Measurements from ENCODE around the gene IL4R. TPM values are rescaled to one million over a fixed set of nuclear protein-coding genes. Genes with fewer than 3 reads are reported as not detected.
A peak's percentile ranks its signal among the peaks of the same experiment; 100 is the strongest.

IL4R gene
- total and polyA plus RNA-seq, 10 of the 15 experiments (the other 5 are each of a cell fraction or from before 2014, with no cell fraction given) = 2.6 to 70.4 (median 36.6) TPM

DNA sequence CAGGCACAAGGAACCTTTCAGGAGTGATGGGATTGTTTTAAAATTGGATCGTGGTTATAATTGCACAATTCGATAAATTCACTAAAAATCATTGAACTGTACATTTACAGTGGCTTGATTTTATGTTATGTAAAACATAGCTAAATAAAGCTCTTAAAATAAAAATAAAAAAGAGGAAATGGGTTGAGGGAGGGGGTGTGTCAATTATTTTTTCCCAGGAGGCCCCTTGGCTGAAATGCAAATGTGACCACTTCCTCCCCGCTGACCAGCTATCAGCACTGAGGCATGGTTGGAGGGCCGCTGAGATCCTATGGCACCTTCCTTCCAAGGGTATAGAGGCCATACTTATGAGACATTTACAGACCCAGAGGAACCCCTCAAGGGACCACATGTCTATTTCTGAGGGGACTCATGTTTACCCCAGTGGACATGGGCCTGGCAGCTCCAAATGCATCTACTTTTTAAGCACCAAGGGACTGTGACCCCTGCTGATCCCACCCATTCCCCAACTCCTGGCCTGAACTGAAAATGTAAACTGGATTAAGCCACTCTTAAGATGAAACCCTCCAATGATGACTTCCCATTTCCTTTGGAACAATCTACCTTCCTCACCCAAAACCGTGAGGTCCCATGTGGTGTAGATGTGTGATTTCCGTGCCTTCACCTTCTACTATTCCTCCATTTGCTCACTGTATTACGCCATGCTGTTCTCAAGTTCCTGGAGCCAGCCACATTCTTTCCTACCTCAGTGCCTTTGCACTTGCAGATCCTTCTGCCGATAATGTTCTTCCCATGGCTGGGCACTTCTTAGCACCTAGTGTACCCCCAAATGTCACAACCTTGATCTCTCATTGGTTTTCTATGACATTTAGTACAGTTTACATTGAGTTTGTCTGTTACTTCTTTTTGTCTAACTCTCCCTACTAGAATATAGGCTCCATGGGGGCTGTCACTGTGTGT is 85.4 kb downstream of the IL4R start (continued):
- no peak for TF ChIP-seq FOS (IDR thresholded peaks at IDR 0.05; ENCODE audit: borderline replicate concordance, extremely low read depth, insufficient read length)
- TF ChIP-seq CBX5 (IDR thresholded peaks at IDR 0.05; ENCODE audit: low read depth) = no peak
- TF ChIP-seq NFXL1 (IDR thresholded peaks at IDR 0.05; ENCODE audit: borderline replicate concordance) = no peak
- TF ChIP-seq, protein P1, sequence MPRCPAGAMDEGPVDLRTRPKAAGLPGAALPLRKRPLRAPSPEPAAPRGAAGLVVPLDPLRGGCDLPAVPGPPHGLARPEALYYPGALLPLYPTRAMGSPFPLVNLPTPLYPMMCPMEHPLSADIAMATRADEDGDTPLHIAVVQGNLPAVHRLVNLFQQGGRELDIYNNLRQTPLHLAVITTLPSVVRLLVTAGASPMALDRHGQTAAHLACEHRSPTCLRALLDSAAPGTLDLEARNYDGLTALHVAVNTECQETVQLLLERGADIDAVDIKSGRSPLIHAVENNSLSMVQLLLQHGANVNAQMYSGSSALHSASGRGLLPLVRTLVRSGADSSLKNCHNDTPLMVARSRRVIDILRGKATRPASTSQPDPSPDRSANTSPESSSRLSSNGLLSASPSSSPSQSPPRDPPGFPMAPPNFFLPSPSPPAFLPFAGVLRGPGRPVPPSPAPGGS (IDR thresholded peaks at IDR 0.05; ENCODE audit: borderline replicate concordance, insufficient read depth, low read depth, low read length, poor library complexity, severe bottlenecking) = no peak
- peak; percentile 56; the same call in 1 of the 2 replicates for TF ChIP-seq IRF4 (IDR thresholded peaks at IDR 0.05; ENCODE audit: low read depth, low read length)
- TF ChIP-seq BCL11A (IDR thresholded peaks at IDR 0.05; ENCODE audit: low read depth, low read length) = peak; percentile 85
- TF ChIP-seq IKZF1 (conservative IDR thresholded peaks at IDR 0.05) = peak; percentile 90
- TF ChIP-seq, protein P2, sequence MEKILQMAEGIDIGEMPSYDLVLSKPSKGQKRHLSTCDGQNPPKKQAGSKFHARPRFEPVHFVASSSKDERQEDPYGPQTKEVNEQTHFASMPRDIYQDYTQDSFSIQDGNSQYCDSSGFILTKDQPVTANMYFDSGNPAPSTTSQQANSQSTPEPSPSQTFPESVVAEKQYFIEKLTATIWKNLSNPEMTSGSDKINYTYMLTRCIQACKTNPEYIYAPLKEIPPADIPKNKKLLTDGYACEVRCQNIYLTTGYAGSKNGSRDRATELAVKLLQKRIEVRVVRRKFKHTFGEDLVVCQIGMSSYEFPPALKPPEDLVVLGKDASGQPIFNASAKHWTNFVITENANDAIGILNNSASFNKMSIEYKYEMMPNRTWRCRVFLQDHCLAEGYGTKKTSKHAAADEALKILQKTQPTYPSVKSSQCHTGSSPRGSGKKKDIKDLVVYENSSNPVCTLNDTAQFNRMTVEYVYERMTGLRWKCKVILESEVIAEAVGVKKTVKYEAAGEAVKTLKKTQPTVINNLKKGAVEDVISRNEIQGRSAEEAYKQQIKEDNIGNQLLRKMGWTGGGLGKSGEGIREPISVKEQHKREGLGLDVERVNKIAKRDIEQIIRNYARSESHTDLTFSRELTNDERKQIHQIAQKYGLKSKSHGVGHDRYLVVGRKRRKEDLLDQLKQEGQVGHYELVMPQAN (conservative IDR thresholded peaks at IDR 0.05) = no peak
- TF ChIP-seq RB1 (IDR thresholded peaks at IDR 0.05; ENCODE audit: borderline replicate concordance) = no peak
- TF ChIP-seq, protein P3, sequence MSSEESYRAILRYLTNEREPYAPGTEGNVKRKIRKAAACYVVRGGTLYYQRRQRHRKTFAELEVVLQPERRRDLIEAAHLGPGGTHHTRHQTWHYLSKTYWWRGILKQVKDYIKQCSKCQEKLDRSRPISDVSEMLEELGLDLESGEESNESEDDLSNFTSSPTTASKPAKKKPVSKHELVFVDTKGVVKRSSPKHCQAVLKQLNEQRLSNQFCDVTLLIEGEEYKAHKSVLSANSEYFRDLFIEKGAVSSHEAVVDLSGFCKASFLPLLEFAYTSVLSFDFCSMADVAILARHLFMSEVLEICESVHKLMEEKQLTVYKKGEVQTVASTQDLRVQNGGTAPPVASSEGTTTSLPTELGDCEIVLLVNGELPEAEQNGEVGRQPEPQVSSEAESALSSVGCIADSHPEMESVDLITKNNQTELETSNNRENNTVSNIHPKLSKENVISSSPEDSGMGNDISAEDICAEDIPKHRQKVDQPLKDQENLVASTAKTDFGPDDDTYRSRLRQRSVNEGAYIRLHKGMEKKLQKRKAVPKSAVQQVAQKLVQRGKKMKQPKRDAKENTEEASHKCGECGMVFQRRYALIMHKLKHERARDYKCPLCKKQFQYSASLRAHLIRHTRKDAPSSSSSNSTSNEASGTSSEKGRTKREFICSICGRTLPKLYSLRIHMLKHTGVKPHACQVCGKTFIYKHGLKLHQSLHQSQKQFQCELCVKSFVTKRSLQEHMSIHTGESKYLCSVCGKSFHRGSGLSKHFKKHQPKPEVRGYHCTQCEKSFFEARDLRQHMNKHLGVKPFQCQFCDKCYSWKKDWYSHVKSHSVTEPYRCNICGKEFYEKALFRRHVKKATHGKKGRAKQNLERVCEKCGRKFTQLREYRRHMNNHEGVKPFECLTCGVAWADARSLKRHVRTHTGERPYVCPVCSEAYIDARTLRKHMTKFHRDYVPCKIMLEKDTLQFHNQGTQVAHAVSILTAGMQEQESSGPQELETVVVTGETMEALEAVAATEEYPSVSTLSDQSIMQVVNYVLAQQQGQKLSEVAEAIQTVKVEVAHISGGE (CRISPR knock-in tag; IDR thresholded peaks at IDR 0.05) = no peak
- TF ChIP-seq, protein P4, sequence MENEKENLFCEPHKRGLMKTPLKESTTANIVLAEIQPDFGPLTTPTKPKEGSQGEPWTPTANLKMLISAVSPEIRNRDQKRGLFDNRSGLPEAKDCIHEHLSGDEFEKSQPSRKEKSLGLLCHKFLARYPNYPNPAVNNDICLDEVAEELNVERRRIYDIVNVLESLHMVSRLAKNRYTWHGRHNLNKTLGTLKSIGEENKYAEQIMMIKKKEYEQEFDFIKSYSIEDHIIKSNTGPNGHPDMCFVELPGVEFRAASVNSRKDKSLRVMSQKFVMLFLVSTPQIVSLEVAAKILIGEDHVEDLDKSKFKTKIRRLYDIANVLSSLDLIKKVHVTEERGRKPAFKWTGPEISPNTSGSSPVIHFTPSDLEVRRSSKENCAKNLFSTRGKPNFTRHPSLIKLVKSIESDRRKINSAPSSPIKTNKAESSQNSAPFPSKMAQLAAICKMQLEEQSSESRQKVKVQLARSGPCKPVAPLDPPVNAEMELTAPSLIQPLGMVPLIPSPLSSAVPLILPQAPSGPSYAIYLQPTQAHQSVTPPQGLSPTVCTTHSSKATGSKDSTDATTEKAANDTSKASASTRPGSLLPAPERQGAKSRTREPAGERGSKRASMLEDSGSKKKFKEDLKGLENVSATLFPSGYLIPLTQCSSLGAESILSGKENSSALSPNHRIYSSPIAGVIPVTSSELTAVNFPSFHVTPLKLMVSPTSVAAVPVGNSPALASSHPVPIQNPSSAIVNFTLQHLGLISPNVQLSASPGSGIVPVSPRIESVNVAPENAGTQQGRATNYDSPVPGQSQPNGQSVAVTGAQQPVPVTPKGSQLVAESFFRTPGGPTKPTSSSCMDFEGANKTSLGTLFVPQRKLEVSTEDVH (IDR thresholded peaks at IDR 0.05; ENCODE audit: low read depth, partially characterized antibody) = no peak
- no peak for TF ChIP-seq BACH1 (IDR thresholded peaks at IDR 0.05; ENCODE audit: borderline replicate concordance)
- TF ChIP-seq ZSCAN29 (IDR thresholded peaks at IDR 0.05) = no peak
- no peak for TF ChIP-seq FOXK2 (IDR thresholded peaks at IDR 0.05)
- no peak for TF ChIP-seq HDAC6 (IDR thresholded peaks at IDR 0.05; ENCODE audit: unreplicated experiment)
